ENCODE results near the gene PRKAG2.

Gene PRKAG2

DNA sequence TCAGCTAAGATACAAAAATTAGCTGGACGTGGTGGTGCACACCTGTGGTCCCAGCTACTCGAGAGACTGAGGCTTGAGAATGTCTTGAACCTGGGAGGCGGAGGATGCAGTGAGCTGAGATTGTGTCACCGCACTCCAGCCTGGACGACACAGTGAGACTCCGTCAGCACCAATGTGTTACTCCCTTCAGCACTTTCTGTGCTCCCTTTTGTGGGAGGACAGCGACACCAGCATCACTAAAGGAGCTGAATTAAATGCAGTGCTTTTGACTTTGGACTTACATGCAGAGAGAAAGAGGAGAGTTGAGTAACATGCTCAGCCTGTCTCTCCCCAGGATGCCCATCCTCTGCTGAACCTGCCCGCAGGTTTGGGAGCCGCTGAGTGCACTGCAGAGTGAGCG lies 265.0 kb downstream of the PRKAG2 start:
- H3K9ac ChIP-seq (ENCODE audit: low read depth, low read length, poor library complexity, severe bottlenecking) = no peak overlapping the region
- H3K9me2 ChIP-seq (replicated peaks; ENCODE audit: low read depth, low read length) = no peaks in the 10 kb centered on the region
- no peak overlapping the region for H3K4me3 ChIP-seq (ENCODE audit: low read length, poor library complexity, severe bottlenecking)
- no peaks in the 10 kb centered on the region for H3K9me3 ChIP-seq (ENCODE audit: insufficient read depth, low read depth, low read length)
- H3K36me3 ChIP-seq (ENCODE audit: insufficient read depth, low read length) = no peaks in the 10 kb centered on the region
- no peaks in the 10 kb centered on the region for H3K79me2 ChIP-seq (ENCODE audit: insufficient read depth, low read length)
- no peaks in the 10 kb centered on the region for H3F3A ChIP-seq (ENCODE audit: low read depth)
- no peak overlapping the region for H2AFZ ChIP-seq (ENCODE audit: low read length)
- TF ChIP-seq, protein P1, sequence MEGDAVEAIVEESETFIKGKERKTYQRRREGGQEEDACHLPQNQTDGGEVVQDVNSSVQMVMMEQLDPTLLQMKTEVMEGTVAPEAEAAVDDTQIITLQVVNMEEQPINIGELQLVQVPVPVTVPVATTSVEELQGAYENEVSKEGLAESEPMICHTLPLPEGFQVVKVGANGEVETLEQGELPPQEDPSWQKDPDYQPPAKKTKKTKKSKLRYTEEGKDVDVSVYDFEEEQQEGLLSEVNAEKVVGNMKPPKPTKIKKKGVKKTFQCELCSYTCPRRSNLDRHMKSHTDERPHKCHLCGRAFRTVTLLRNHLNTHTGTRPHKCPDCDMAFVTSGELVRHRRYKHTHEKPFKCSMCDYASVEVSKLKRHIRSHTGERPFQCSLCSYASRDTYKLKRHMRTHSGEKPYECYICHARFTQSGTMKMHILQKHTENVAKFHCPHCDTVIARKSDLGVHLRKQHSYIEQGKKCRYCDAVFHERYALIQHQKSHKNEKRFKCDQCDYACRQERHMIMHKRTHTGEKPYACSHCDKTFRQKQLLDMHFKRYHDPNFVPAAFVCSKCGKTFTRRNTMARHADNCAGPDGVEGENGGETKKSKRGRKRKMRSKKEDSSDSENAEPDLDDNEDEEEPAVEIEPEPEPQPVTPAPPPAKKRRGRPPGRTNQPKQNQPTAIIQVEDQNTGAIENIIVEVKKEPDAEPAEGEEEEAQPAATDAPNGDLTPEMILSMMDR (conservative IDR thresholded peaks at IDR 0.05; ENCODE audit: low read length) = no peak
- no peak for TF ChIP-seq EZH2phosphoT487 (IDR thresholded peaks at IDR 0.05; ENCODE audit: borderline replicate concordance)
- no peaks in the 10 kb centered on the region for H4K20me1 ChIP-seq (ENCODE audit: insufficient read depth, low read length, poor library complexity, severe bottlenecking)
- no peak overlapping the region for H3K4me2 ChIP-seq (ENCODE audit: low read depth, low read length, poor library complexity, severe bottlenecking)
- no peaks in the 10 kb centered on the region for H3K27me3 ChIP-seq (ENCODE audit: insufficient read depth, low read length, poor library complexity, severe bottlenecking)
- peaks cover 14% of the 10 kb centered on the region for H3K4me1 ChIP-seq (ENCODE audit: insufficient read depth, low read length, poor library complexity, severe bottlenecking)

DNA sequence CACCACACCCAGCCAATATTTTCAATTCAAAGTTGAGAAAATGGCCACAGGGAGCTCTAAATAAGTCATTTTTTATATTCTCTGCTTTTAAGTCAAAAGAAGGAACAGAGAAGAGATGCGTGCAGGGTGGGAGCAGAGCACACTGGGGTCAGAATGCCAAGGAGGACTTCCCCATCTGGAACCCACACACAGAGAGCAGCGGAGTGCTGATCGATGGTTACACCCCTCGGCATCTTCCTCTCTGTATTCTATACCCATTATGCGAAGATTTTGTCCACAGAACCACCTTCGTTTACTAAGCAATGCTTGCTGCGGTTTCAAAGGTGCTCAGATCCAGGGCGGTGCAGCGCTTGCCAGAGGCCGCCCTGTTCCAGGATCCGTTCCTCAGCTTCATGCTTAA lies 265.9 kb downstream of the PRKAG2 start:
- no peak overlapping the region for H3K9ac ChIP-seq (ENCODE audit: low read depth, low read length, poor library complexity, severe bottlenecking)
- no peaks in the 10 kb centered on the region for H3F3A ChIP-seq (ENCODE audit: low read depth)
- no peak for TF ChIP-seq EZH2phosphoT487 (IDR thresholded peaks at IDR 0.05; ENCODE audit: borderline replicate concordance)
- TF ChIP-seq, protein P1 (conservative IDR thresholded peaks at IDR 0.05; ENCODE audit: low read length) = no peak
- H3K79me2 ChIP-seq (ENCODE audit: insufficient read depth, low read length) = no peaks in the 10 kb centered on the region
- no peaks in the 10 kb centered on the region for H3K9me3 ChIP-seq (ENCODE audit: insufficient read depth, low read depth, low read length)
- H3K4me3 ChIP-seq (ENCODE audit: low read length, poor library complexity, severe bottlenecking) = no peak overlapping the region
- peaks cover 14% of the 10 kb centered on the region for H3K4me1 ChIP-seq (ENCODE audit: insufficient read depth, low read length, poor library complexity, severe bottlenecking)
- H2AFZ ChIP-seq (ENCODE audit: low read length) = no peak overlapping the region
- H3K4me2 ChIP-seq (ENCODE audit: low read depth, low read length, poor library complexity, severe bottlenecking) = no peak overlapping the region
- no peaks in the 10 kb centered on the region for H4K20me1 ChIP-seq (ENCODE audit: insufficient read depth, low read length, poor library complexity, severe bottlenecking)
- H3K9me2 ChIP-seq (replicated peaks; ENCODE audit: low read depth, low read length) = no peaks in the 10 kb centered on the region
- H3K36me3 ChIP-seq (ENCODE audit: insufficient read depth, low read length) = no peaks in the 10 kb centered on the region
- H3K27me3 ChIP-seq (ENCODE audit: insufficient read depth, low read length, poor library complexity, severe bottlenecking) = no peaks in the 10 kb centered on the region

DNA sequence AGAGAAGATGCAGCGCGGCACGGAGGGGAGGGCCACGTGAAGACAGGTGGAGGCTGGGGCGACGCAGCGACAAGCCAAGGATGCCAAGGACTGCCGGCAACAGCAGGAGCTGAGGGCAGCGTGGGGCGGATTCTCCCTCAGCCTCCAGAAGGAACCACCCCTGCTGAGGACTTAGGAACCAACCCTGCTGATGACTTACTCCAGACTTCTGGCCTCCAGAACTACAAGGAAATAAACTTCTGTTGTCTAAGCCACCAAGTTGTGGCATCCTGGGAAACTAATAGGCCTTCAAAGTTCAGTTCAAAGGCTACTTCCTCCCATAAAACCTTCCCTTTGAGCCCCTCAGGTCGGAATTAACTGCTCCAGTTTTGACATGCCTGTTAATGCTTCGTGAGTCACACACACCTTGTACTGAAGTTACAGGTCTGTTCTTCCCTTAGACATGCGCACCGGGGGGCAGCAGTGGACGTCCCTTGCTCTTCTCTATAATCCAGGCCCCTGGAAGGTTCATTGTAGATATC lies 268.8 kb downstream of the PRKAG2 start:
- peak overlapping the region; percentile 1 for H3K9ac ChIP-seq (ENCODE audit: low read depth, low read length, poor library complexity, severe bottlenecking)

More for the DNA sequence above, 268.8 kb downstream of the PRKAG2 start:
- Histone ChIP-seq H3K79me2 (ENCODE audit: insufficient read depth, low read length) (no peaks in the 10 kb centered on the region), H3K9me2 (replicated peaks; ENCODE audit: low read depth, low read length) (no peaks in the 10 kb centered on the region), H3K9me3 (ENCODE audit: insufficient read depth, low read depth, low read length) (no peaks in the 10 kb centered on the region), H3F3A (ENCODE audit: low read depth) (no peaks in the 10 kb centered on the region), H4K20me1 (ENCODE audit: insufficient read depth, low read length, poor library complexity, severe bottlenecking) (no peaks in the 10 kb centered on the region), H3K4me1 (ENCODE audit: insufficient read depth, low read length, poor library complexity, severe bottlenecking) (peaks cover 14% of the 10 kb centered on the region), H2AFZ (ENCODE audit: low read length) (no peak overlapping the region), H3K4me2 (ENCODE audit: low read depth, low read length, poor library complexity, severe bottlenecking) (peak overlapping the region; percentile 12), H3K36me3 (ENCODE audit: insufficient read depth, low read length) (no peaks in the 10 kb centered on the region), H3K4me3 (ENCODE audit: low read length, poor library complexity, severe bottlenecking) (no peak overlapping the region), H3K27me3 (ENCODE audit: insufficient read depth, low read length, poor library complexity, severe bottlenecking) (no peaks in the 10 kb centered on the region)
- TF ChIP-seq EZH2phosphoT487 (IDR thresholded peaks at IDR 0.05; ENCODE audit: borderline replicate concordance) = no peak
- TF ChIP-seq, protein P1 (conservative IDR thresholded peaks at IDR 0.05; ENCODE audit: low read length) = peak; percentile 45
